Glutamatergic neuron (in vitro differentiated cells): ENCODE measurements around the gene MID1. TPM values are rescaled to one million over a fixed set of nuclear protein-coding genes. Genes with fewer than 3 reads are reported as not detected.

Experiments used
- DNase-seq: peaks from one replicate; pipeline ENCODE4 v3.0.0; 2022
- H3K27ac Mint-ChIP-seq: one replicate; pipeline ENCODE4 v1.8.0; 2020; ENCODE audit warnings: mild to moderate bottlenecking, mixed read lengths, inconsistent platforms; ENCODE audit not compliant: unreplicated experiment
- H3K27me3 Mint-ChIP-seq: one replicate; pipeline ENCODE4 v1.8.0; 2020; ENCODE audit warnings: mild to moderate bottlenecking, moderate library complexity, mixed read lengths, inconsistent platforms; ENCODE audit not compliant: unreplicated experiment
- H3K36me3 Mint-ChIP-seq: one replicate; pipeline ENCODE4 v1.8.0; 2020; ENCODE audit warnings: mild to moderate bottlenecking, mixed read lengths, inconsistent platforms; ENCODE audit not compliant: unreplicated experiment
- H3K4me1 Mint-ChIP-seq: one replicate; pipeline ENCODE4 v1.8.0; 2020; ENCODE audit warnings: mild to moderate bottlenecking, low read depth, mixed read lengths, inconsistent platforms; ENCODE audit not compliant: unreplicated experiment
- H3K4me3 Mint-ChIP-seq: one replicate; pipeline ENCODE4 v1.8.0; 2020; ENCODE audit warnings: mild to moderate bottlenecking, mixed read lengths, inconsistent platforms; ENCODE audit not compliant: unreplicated experiment
- H3K9me3 Mint-ChIP-seq: one replicate; pipeline ENCODE4 v1.8.0; 2020; ENCODE audit warnings: mild to moderate bottlenecking, moderate library complexity, mixed read lengths, inconsistent platforms; ENCODE audit not compliant: unreplicated experiment
- total RNA-seq: library from RNA; stranded (reverse); fragmentation: NEBNext Ultra II Directional; extraction: Animal tissue kit (Norgen Biotek cat#: 25700); gene quantifications from one replicate; pipeline ENCODE4 v1.2.1, GENCODE V29; 2021; ENCODE audit not compliant: unreplicated experiment
- TF ChIP-seq, protein P1 (sequence below): fragments of 200-600 bp; sonication (generic); IDR thresholded peaks from one replicate; pipeline ENCODE4 v1.5.0; 2021; ENCODE audit not compliant: partially characterized antibody, unreplicated experiment

Gene MID1
- total RNA-seq, 1 donor from 2014 or later: 9.2 TPM

DNA sequence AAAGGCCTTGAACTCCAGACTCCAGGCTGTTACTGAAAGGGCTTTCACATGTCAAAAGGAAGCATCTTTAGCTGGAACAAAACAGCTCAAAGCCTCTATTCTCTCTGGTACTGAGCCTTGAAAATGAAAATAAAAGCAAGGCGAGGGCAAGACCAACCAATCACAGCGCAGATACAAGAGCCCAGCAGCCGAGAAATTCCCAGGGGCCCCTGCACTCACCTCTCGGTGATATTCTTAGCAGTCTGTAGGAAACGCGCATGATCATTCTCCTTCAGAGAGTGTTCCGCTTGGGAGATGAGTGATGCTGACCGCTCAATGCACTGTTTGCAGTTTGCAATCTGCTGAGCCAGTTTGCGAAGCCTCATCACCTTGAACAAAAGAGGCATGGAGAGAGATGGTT lies 138.1 kb downstream of the MID1 start:
- Mint-ChIP-seq H3K27me3 (no peaks in the 10 kb centered on the region), H3K4me1 (peaks cover 2% of the 10 kb centered on the region), H3K36me3 (no peaks in the 10 kb centered on the region), H3K9me3 (no peaks in the 10 kb centered on the region), H3K4me3 (no peak overlapping the region), H3K27ac (peak overlapping the region; percentile 52)
- peak; percentile 28 for DNase-seq
- TF ChIP-seq, protein P1, sequence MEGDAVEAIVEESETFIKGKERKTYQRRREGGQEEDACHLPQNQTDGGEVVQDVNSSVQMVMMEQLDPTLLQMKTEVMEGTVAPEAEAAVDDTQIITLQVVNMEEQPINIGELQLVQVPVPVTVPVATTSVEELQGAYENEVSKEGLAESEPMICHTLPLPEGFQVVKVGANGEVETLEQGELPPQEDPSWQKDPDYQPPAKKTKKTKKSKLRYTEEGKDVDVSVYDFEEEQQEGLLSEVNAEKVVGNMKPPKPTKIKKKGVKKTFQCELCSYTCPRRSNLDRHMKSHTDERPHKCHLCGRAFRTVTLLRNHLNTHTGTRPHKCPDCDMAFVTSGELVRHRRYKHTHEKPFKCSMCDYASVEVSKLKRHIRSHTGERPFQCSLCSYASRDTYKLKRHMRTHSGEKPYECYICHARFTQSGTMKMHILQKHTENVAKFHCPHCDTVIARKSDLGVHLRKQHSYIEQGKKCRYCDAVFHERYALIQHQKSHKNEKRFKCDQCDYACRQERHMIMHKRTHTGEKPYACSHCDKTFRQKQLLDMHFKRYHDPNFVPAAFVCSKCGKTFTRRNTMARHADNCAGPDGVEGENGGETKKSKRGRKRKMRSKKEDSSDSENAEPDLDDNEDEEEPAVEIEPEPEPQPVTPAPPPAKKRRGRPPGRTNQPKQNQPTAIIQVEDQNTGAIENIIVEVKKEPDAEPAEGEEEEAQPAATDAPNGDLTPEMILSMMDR: no peak

DNA sequence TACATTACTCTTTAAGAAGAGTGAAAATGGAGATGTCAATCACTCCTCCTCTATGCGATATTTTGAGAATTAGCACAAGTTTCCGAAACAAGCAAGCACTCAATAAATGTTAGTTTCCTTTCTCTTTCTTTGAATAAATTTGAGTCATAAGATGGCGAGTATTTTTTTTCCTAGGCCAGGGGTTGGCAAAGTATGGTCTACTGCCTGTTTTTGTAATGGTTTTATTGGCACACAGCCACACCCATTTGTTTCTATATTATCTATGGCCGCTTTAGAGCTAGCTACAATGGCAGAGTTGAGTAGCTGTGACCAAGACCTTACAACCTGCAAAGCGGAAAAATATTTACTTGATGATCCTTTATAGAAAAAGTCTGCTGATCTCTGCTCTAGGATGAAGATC lies 139.5 kb downstream of the MID1 start:
- Mint-ChIP-seq H3K36me3 (no peaks in the 10 kb centered on the region), H3K27ac (no peak overlapping the region), H3K27me3 (no peaks in the 10 kb centered on the region), H3K4me1 (peaks cover 2% of the 10 kb centered on the region), H3K4me3 (no peak overlapping the region), H3K9me3 (no peaks in the 10 kb centered on the region)
- TF ChIP-seq, protein P1: no peak
- DNase-seq: no peak

DNA sequence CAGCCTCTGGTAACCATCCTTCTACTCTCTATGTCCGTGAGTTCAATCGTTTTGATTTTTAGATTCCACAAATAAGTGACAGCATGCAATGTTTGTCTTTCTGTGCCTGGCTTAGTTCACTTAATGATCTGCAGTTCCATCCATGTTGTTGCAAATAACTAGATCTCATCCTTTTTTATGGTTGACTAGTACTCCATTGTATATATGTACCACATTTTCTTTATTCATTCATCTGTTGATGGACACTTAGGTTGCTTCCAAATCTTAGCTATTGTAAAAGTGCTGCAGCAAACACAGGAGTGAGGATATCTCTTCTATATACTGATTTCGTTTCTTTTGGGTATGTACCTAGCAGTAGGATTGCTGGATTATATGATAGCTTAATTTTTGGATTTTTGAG lies 140.9 kb downstream of the MID1 start:
- H3K4me3 Mint-ChIP-seq: no peak overlapping the region
- DNase-seq: no peak
- no peaks in the 10 kb centered on the region for H3K36me3 Mint-ChIP-seq
- TF ChIP-seq, protein P1: no peak
- no peaks in the 10 kb centered on the region for H3K9me3 Mint-ChIP-seq
- no peaks in the 10 kb centered on the region for H3K27me3 Mint-ChIP-seq
- H3K27ac Mint-ChIP-seq: no peak overlapping the region
- peaks cover 4% of the 10 kb centered on the region for H3K4me1 Mint-ChIP-seq

DNA sequence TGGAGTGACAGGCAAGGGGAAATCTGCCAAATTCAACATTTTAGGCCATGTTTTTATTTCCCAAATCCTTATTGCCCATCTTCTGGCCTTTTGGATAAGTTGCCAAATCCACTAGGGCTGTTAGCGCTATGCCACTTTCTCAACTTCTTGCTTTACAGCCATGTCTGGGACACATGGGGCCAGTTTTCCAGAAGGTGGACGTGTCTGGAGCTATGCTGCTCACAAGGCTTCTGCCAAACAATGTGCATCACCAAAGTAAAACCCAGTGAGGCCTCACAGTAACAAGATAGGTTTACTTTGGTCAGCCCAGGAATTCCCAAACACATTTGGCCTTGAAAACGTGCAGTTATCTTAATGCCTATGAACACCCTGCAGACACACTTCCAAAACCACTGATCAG lies 142.9 kb downstream of the MID1 start:
- Mint-ChIP-seq H3K4me1 (peaks cover 4% of the 10 kb centered on the region), H3K27ac (no peak overlapping the region), H3K27me3 (no peaks in the 10 kb centered on the region), H3K36me3 (no peaks in the 10 kb centered on the region), H3K4me3 (no peak overlapping the region), H3K9me3 (no peaks in the 10 kb centered on the region)
- no peak for DNase-seq
- TF ChIP-seq, protein P1: no peak

DNA sequence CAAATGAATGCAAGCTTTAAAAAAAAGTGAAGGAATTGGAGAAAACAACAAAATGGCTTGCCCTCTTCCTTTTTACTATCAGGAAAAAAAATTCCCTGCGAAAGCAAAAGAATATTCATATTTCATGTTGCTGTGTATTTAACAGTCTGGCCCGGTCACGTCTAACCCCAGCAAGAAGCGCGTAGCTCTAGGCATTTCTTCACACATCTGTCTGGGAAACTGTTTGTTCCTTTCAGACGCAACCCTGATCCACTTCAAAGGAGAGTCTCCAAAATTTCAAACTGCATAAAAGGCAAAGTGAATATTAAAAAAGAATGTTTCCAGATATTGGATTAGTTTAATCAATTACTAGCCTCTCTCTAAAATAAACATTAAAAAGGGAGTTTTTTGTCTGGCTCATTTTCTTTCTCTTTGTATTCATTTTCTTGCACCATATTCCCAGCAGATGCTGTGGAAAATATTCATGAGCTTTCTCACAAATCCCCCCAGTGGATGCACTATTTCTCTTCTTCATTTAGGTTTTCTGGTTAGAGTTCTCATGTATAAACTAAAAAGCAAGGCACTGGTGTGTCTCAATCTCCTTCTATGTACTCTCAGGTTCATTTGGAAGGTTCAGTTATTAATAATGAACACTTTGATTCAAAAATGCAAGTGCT lies 145.3 kb downstream of the MID1 start:
- H3K27ac Mint-ChIP-seq: no peak overlapping the region
- no peak for DNase-seq
- H3K9me3 Mint-ChIP-seq: no peaks in the 10 kb centered on the region
- H3K36me3 Mint-ChIP-seq: no peaks in the 10 kb centered on the region
- no peak overlapping the region for H3K4me3 Mint-ChIP-seq
- no peaks in the 10 kb centered on the region for H3K27me3 Mint-ChIP-seq
- peaks cover 2% of the 10 kb centered on the region for H3K4me1 Mint-ChIP-seq
- TF ChIP-seq, protein P1: no peak
